ENCODE measurements around the gene BOC.

The BOC gene

GRCh38 chr3:113287111-113287802 lies 75.9 kb downstream of the BOC start:
- no peak for DNase-seq (ENCODE audit: low read depth)

DNA sequence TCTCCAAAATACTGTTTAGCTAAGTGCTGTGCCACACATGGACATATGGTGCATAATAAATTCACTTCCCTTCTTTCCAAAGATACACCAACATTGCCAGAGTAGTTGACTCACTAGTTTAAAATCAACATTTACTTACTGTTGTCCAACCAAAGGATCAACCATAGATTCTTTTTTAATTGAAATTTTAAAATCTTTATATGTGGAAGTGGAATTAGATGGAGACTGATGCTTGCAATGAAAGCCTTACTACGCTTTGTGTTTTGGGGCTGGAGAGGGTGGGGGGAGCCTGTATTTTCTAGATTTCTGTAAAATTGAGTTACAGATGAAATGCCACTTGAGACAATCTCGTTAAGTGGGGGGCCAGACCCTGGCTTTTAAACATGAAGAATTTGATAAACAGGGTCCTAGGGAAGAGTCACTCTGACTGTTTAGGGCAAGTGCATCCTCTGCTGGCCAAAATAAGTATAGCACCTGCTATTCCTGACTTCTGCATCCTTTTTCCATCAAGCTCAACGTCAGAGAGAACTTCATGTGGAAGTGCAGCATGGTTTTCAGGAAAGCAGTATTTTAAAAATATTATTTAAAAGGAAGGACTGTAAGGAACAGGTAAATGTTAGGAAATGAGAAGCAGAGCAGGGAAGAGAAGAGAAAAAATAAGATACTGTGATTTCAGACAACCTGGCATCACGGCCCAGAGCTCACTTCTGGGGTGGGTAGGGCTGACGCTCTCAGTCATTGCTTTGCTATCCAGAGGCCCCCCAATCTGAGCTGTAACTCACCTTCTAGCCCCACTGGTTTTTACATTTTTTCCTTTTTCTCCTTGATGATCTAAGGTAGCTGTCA lies 76.7 kb downstream of the BOC start:
- no peak for DNase-seq (ENCODE audit: low read depth)

GRCh38 chr3:113288881-113289280 lies 77.5 kb downstream of the BOC start:
- DNase-seq (ENCODE audit: low read depth) = no peak

GRCh38 chr3:113291572-113291971 lies 80.2 kb downstream of the BOC start:
- DNase-seq (ENCODE audit: low read depth) = no peak

DNA sequence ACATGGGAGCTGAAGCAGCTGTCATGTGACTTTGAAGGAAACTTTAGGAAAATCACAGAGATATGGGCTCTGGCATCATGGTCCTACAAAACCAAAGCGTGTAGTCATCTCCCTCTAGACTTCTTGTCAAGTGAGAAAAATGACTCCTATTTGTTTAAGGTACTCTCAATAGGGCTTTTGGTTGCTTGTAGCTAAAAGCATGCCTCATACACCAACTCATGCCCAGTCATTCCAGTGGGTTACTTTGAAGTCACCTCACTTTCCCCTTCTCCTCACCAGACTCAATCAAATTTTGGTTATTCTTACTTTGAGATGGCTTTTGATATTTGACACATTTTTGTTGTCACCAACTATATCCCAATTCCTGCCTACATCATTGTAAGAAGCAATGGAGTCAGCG lies 81.6 kb downstream of the BOC start:
- DNase-seq (ENCODE audit: low read depth) = no peak

- DNase-seq (ENCODE audit: low read depth) = no peak
These were observed 82.0 kb downstream of the BOC start for GRCh38 chr3:113293348-113293747.

- no peak for DNase-seq (ENCODE audit: low read depth)
These were observed 84.1 kb downstream of the BOC start for GRCh38 chr3:113295463-113295862.

DNA sequence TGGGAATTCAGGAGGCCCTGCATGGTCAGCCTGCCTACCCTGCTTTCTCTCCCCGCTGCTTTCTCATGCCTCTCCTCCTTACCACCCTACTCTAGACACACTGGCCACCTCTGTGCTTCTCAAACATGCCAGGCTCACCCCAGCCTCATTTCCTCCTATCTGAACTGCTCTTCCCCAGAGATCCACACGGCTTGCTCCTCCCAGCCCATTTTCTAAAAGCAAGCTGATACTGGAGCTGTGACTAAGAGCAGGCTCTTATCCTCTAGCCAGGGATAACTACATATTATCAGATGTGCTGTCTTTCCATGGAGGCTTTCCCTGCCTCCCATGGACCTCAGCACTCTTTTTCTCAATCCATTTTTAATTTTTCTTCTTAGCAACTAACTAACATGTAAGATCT lies 85.9 kb downstream of the BOC start:
- DNase-seq (ENCODE audit: low read depth) = no peak

DNA sequence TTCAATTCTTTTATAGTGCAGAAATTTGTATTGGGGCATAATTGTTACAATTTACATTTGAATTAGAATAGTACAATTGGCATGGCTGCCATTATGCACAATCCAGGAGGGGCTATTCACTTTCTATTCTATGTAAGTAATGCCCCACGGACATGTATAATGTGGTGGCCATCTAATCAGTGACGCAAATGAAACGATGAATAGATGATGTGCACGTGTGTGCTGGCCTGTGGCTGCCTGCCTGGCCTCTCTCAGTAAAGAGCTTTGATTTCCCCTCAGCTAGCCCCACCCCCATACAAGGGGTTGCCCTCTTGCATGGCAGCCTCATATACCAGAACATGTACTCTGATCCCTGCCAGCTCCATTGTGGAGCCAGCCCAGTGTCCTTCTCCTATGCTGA lies 86.5 kb downstream of the BOC start:
- DNase-seq (ENCODE audit: low read depth) = no peak

- no peak for DNase-seq (ENCODE audit: low read depth)
These were observed 89.2 kb downstream of the BOC start for GRCh38 chr3:113300596-113300995.

- no peak for DNase-seq (ENCODE audit: low read depth)
These were observed 92.7 kb downstream of the BOC start for GRCh38 chr3:113304102-113304501.

DNA sequence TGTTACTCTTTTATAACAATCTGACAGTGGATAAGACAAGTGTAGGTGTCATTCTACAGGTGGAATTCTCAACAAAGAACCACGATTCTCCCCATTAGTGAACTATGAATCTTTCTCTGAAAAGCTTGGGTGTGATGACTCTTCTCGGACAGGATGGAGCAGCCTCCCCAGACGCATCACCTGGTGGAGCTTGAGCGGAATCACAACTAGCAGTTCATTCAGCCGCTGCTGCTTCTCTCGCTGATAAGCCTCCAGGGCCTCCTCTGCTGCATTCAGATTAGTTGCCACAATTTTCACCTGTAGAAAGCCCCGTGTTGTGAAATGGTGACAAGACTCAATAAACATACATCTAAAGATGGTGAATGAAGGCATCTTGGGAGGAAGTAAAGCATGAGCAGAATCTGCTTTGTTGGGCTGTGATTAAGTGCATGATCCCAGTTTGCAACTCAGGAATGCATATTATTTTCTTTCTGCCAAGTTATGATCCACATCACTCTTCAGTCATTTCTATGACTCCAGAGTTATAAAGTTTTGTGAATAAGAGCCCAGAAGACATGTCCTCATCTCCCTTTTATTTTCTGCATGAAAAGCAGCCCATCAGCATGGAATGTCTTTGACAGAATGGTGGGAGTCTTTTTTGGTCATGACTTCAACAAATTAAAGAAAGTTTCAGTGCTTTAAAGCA lies 93.6 kb downstream of the BOC start:
- no peak for DNase-seq (ENCODE audit: low read depth)

- no peak for DNase-seq (ENCODE audit: low read depth)
These were observed 99.6 kb downstream of the BOC start for GRCh38 chr3:113310960-113311359.

DNA sequence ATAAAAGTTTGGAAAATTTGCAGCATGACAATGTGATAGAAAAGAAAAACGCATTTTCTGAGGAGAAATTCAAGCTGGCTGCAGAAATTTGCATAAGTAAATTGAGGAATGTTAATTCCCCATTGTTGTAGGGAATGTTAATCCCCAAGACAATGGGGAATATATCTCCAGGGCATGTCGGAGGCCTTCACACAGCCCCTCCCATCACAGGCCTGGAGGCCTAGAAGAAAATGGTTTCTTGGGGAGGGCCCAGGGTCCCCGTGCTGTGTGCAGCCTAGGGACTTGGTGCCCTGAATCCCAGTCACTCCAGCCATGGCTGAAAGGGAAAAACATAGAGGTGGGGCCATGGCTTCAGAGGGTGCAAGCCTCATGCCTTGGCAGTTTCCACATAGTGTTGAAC lies 101.1 kb downstream of the BOC start:
- no peak for DNase-seq (ENCODE audit: low read depth)

- DNase-seq (ENCODE audit: low read depth) = no peak
These were observed 103.6 kb downstream of the BOC start for GRCh38 chr3:113314923-113315322.

- no peak for DNase-seq (ENCODE audit: low read depth)
These were observed 118.4 kb downstream of the BOC start for GRCh38 chr3:113329757-113330156.

DNA sequence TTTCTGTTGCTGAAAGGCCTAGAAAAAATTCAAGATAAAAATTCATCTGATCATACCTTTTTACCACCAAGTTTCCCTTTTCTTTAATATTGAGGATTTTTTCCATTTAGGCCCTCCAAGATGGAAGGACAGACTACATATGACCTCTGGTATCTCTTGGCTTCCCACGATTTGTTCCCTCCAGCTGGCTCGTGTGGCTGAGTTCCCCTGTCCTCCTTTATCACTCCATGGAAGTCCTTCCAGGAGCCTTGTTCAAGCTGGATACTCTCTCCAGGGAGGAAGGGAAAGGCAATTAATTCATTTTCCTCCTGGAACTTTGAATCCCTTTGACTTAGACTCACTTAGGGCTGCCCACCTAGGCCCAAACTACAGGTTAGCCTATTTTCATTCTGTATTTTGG lies 119.4 kb downstream of the BOC start:
- no peak for DNase-seq (ENCODE audit: low read depth)

GRCh38 chr3:113331187-113331586 lies 119.8 kb downstream of the BOC start:
- no peak for DNase-seq (ENCODE audit: low read depth)

Data from T-helper 22 cell (primary cell).